Mesenteric fat pad (tissue), 1 donor: ENCODE results near the gene DKKL1. TPM values are rescaled to one million over a fixed set of nuclear protein-coding genes. Genes with fewer than 3 reads are reported as not detected.

Experiments
- DNase-seq: peaks from one replicate; pipeline ENCODE4 v3.0.0-alpha.2; 2020; ENCODE audit warnings: low spot score
- total RNA-seq: library from RNA; stranded (reverse); fragmentation: NEBNext Ultra II Directional; extraction: Animal tissue kit (Norgen Biotek cat#: 25700); gene quantifications from one replicate; pipeline ENCODE4 v1.2.1, GENCODE V29; 2021
- donor health status: DM: yes; HTN: yes; CAD: no.

Gene DKKL1
- total RNA-seq, 1 donor from 2014 or later, result not detected

DNA sequence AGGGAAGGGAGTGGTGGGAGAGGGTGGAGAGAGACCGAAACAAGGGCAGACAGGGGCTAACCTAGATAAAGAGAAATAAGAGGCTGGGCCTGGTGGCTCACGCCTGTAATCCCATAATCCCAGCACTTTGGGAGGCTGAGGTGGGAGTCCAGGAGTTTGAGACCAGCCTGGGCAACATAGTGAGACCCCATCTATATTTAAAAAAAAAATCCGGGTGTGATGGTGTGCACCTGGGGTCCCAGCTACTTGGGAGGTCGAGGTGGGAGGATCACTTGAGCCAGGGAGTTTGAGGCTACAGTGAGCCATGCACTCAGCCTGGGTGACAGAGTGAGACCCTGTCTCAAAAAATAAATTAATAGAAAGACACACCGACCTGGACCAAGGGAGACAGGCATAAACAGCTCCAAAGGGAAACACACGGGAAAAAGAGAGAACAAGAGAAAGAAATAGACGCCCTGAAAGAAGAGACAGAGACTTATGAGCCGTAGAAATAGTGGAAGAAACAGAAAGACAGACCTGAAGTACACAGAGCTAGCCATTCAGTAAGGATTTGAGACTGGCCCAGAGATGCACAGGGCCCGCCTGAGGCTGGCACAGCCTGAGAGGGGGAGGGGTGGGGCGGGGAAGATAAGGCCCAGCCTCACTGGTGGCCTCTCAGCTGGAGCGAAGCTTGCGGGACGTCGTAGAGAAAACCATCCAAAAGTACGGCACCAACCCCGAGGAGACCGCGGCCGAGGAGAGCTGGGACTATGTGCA lies 26.2 kb upstream of the DKKL1 start:
- peak; percentile 22 for DNase-seq

DNA sequence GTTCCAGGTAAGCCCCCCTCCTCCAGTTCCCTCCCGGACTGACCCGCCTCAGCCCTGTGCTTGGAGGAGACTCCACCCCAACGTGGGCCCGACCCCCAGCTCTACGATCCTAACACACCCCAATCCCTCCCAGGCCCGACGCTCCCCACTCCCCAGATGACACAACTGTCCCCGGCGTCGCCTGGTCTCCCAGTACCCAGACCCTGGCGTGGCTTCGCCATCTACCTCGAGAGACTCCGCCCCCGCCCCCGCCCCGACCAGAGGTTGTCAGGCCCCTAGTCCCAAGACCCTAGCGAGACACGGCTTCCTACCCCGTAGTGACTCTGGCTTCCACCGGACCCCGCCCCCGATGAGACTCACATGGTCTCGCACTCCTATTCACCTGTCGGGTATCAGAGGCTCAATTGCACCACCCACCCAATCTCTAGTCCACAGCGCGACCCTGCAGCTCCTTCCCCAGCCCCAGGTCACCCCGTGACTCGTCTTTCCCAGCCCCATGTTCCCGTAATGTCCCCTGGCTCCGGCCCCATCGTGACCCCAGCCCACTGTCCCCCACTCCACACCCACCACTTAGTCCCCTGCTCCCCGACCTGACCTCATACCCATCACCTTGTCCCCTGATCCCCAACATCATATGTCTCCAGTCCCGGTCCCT lies 25.5 kb upstream of the DKKL1 start:
- DNase-seq, result peak; percentile 85

DNA sequence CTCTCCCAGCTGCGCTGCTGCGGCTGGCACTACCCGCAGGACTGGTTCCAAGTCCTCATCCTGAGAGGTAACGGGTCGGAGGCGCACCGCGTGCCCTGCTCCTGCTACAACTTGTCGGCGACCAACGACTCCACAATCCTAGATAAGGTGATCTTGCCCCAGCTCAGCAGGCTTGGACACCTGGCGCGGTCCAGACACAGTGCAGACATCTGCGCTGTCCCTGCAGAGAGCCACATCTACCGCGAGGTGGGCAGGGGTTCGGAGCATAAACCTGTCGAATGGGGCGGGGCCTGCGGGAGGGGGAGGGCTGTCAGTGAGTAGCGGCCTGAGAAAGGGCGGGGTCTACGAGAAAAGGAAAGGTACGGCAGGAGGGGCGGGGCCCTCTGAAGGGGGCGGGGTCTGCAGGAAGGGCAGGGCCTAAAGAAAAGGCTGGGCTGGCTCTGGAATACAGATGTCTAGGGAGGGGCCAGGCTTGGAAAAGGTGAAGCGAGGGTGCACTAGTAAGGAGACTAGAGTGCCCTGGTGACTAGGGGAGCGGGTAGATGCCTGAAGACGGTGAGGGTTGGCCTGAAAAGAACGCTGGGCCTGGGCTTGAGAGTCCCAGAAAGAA lies 24.9 kb upstream of the DKKL1 start:
- peak; percentile 89 for DNase-seq

DNA sequence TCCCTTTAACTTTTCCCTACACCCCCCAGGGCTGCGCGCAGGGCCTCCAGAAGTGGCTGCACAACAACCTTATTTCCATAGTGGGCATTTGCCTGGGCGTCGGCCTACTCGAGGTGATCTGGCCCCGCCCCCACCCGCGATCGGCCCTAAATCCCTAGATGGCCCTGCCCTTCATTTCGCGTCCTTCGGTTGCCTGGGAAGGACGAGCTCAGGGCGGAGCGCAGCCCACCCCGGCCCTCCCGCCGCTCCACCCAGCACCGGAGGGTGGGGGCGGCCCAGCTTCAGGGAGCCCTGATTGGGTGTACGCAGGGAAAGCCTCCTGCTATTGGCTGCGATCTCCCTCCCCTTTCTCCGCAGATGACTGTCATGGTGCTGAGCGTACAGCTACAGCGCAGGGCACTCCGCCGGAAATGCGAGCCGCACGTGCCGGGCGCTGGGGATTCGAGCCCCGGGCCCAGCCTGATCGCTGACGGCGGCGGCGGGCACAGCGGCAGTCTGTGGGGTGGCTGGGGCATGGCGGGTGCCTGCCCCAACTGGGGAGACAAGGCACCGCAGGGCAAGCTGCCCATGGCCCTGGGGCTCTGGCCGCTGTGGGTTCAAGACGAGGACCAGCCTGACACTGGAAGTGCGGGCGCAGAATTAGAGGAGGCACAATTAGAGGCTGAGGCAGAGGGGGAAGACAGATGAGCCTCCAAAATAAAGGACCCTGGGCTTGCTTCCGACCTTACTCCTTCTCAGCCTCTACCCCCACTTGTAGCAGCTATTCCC lies 24.2 kb upstream of the DKKL1 start:
- peak; percentile 92 for DNase-seq

DNA sequence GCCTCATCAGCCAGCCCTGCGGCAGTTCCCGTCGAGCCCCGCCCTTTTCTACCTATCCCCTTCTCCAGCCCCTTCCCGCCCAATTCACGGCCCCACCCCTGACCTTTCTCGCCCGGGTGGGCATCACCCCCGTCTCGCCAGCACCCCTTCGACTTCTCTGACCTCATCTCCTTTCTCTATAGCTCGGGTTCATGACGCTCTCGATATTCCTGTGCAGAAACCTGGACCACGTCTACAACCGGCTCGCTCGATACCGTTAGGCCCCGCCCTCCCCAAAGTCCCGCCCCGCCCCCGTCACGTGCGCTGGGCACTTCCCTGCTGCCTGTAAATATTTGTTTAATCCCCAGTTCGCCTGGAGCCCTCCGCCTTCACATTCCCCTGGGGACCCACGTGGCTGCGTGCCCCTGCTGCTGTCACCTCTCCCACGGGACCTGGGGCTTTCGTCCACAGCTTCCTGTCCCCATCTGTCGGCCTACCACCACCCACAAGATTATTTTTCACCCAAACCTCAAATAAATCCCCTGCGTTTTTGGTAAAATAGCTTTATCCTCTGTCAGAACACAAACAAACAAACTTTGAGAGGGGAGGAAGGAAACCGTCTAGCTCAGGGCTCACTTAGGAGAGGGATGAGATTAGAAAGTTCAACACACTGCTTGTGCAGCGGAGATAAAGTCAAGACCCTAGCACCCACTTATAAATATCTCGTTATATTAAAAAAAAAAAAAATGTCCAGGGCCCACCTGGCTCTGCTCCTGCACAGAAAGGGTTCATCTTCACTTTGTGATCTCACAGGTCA lies 23.4 kb upstream of the DKKL1 start:
- DNase-seq, result peak; percentile 90

DNA sequence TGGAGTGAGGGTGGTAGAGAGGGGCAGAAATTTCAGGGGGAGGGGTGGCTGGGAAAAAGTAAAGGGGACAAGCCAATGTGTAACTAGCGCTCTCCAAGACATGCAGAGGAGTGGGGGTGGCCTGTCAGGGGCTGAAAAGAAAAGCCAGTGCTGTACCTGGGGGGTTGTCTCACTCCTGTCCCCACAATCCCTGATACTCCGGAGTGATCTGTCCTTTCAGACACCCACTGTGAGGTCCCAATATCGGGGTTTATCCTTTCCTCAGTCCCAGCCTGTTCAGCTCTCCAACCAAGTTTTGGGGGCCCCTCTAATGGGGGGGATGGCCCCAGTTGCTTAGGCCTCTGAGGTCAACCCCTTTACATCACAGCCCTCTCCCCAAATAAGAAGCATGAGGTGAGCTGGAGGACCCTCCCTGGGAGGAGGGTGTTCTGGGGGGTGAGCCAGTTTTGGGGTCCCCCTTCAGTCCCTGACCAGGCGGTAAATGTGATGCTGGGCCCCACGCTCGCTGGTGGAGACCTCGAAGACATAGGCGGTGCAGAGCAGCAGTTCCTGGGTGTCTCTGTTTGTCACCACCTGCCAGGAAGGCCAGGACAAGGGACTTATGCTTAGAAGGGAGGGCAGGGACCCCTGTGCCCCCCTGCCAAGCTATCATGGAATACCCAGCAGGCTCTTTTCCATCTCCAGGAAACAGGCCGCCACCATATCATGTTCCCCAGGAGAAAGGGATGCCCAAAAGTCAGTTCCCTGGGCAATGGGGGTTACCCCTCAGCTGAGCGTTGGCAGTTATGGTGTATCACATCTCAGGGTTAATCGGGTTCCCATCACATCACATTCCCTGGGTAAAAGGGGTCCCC lies 22.6 kb upstream of the DKKL1 start:
- peak; percentile 16 for DNase-seq

DNA sequence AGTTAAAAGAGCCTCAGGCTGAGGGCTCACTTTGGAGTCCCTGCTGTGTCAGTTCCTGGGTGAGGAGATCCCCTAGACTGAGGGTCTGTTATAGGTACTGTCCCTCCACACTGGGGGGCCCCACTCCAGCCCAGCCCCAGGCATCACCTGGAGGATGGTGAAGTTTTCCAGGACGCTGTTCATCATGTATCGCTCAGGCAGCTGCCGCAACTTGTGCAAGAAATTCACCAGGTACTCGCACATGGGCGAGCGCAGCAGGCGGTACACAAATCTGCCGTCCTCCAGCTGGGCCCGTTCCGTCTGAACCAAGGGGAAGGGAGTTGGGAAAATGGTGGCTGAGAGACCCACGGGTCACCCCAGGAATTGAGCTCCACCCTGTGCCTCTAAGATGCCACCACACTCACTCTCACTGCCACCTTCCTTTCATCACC lies 21.4 kb upstream of the DKKL1 start:
- no peak for DNase-seq

DNA sequence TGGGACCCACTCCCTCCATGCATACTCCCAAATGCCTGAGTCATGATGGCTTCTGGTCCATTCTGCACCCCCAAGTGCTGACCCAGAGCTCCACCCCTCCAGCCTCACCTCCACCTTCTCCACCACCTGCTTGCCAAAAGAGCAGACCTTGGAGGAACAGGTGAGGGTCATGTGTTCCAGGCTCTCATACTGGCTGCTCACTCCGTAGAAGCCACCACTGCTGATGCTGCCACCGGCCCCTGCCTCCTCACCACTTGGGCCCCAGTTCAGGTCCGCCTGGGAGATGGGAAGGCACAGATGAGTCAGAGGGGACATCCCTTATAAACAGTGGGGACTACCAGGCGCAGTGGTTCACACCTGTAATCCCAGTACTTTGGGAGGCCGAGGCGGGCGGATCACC lies 20.6 kb upstream of the DKKL1 start:
- DNase-seq, result no peak

DNA sequence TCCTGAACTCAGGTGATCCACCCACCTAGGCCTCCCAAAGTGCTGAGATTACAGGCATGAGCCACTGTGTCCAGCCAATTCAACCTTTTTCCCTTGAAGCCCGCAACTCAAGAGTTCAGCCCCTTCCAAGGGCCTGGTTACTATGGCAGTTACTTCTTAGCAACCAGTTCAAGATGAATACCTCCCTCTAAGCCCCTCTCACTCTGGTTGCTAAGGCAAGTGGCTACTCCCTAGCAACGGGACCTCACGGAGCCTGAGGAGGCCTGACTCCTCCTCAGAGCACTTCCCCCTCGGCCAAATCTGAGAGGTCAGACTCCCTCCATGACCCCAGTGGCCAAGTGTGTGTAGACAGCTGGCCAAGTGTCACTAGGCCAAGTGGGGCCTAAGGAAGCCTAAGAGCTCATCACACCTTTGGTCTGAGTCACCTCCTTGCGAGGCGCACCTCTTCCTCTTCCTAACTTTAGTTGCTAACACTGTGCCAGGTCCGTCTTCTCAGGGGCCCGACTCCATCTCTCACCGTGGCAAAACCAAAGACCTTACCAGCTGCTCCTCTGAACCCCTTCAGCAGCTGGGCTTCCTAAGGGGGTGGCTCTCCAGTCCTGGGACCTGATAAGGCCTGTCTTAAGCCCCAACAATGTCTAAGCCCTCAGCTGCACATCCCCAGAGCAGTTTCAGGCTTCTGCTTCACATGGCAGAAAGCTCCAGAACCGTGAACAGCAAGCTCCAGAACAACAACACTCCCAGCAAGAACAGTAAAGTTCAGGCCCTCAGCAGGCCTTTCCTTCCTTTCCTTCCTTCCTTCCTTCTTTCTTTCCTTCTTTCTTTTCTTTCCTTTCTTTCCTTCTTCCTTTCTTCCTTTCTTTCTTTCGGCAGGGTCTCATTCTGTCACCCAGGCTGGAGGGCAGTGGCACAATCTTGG lies 18.9 kb upstream of the DKKL1 start:
- DNase-seq, result no peak

DNA sequence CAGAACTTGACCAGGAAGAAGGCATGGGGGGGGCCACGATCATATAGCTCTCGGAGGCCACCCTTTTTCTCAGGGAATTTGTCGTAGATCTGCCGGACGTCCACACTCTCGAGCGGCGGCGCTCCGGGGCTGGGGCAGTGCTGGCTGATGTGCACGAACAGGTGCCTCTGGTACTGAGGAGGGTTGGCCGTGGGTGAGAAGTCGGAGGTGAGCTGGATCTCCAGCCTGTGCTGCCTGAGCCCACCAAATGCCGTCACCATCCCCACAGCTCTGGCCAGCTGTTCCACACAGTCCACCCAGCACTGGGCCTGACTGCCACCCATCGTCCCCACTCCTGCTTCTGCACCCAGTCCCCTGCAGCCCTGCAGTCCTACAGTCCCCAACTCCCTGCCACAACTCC lies 16.5 kb upstream of the DKKL1 start:
- no peak for DNase-seq

DNA sequence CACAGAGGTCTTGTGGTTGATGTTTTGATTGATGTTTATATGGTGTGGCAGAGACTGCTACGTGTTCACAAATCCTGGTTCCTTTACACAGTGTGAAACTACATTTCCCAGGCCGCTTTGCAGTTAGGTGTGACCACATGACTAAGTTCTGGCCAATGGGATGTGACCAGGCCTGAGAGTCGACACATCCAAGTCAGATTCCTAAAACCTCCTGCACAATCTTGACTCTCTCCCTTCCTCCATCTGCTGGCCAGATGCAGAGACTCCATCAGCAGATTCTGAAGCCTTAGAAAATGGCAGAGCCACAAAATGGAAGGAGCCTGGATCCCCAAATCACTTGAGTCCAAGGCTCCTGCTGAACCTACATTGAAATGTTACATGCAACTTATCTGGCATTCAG lies 15.8 kb upstream of the DKKL1 start:
- no peak for DNase-seq

DNA sequence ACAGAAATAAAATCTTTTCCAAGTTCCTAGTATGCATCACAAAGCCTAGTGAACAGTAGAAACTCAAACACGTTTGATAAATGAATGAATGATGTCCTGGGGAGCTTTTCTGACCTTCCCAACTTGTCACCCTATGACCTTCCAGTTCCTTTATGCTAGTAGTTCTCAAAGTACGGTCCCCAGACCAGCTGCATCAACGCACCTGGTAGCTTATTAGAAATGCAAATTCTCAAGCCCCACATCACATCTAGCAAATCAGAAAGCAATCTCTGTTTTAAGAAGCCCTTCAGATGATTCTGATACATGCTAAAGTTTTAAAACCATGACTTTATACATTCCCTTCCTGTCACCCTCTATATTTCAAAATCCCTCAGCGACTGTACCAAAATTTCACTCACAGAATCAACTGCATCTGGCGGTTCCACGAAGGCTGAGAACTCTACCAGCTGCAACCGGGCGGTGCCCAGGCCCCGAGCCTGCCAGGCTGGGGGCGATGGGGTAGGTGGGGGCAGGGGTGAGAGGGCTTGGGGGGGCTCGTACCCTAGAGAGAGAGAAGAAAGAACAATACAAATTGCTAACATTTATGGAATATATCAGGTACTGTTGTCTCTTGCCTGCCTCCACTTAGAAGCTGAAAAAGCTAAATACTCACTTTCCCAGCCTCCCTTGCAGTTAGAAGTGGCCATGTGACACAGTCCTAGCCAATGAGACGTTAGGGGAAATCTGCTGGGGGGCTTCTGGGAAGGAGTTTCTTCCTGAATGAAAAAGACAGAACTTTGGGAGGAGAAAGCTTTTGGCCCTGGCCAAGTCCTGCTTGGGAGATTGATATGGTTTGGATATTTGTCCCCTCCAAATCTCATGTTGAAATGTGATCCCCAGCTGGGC lies 15.1 kb upstream of the DKKL1 start:
- DNase-seq, result no peak

DNA sequence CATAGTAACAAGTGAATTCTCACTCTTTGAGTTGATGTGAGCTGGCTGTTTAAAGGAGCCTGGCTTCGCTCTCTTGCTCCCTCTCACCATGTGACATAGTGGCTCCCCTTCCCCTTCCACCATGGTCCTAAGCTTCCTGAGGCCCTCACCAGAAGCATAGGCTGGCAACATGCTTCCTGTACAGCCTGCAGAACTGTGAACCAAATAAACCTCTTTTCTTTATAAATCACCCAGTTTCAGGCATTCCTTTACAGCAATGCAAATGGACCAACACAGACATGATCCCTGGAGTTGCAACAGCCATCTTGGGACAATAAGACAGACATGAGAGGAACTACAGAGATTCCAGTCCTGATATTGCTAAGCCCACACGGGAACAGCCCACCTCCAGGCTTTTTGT lies 14.1 kb upstream of the DKKL1 start:
- no peak for DNase-seq

DNA sequence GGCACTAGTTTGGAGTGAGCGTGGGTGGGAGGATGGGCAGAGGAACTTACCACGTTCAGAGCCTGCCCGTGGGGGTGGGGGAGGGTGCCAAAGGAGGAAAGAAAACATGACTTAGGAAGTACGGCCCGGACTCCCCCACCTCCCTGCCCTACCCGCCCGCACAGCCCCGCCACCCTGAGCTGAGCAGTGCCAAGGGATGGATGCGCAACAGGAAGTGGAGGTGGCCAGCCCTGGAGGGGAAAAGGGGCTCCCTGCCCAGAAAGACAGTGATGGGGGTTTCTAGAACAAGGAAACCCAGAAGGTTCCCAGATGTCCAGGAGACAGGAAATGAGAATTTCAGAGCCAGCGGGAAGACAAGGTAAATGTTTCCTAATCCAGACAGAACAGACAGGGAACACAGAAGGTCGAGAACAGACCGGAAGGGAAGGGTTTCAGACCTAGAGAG lies 7.7 kb upstream of the DKKL1 start:
- DNase-seq, result no peak

DNA sequence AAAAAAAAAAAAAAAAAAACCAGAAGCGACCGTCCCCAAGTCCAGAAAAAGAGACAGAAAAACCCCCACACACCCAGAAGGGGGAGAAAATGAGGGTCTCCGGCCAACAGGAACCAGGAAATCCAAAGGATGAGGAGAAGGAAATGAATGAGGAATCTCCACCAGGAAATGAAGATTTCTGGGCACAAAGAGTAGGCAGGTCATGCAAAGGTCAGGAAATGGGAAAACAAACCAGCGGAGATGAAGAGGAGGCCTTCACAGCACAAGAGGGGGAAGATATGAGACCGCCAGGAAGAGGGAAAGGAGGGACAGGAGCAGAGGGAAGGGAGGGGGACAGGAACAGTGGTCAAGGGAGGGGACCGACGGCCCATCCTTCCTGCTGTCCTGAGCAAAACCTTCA lies 7.3 kb upstream of the DKKL1 start:
- no peak for DNase-seq

DNA sequence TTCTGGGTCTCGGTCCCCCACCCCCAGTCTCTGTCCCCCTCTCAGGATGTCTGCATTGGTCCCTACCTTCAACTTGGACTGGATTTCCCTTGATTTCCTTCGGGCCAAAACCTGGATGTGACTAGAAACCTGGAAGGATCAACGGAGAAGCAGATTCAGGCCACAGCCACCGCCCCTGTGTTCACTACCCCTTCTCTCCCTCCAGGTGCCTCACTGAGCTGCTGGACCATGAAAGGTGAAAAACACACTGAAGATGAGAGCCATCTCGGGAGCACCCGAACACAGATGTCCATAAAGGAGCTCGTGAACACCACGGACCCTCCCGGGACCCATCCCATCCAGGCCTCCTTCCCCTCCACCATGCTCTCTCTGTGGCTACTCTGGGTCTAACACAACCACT lies 6.5 kb upstream of the DKKL1 start:
- DNase-seq, result no peak

DNA sequence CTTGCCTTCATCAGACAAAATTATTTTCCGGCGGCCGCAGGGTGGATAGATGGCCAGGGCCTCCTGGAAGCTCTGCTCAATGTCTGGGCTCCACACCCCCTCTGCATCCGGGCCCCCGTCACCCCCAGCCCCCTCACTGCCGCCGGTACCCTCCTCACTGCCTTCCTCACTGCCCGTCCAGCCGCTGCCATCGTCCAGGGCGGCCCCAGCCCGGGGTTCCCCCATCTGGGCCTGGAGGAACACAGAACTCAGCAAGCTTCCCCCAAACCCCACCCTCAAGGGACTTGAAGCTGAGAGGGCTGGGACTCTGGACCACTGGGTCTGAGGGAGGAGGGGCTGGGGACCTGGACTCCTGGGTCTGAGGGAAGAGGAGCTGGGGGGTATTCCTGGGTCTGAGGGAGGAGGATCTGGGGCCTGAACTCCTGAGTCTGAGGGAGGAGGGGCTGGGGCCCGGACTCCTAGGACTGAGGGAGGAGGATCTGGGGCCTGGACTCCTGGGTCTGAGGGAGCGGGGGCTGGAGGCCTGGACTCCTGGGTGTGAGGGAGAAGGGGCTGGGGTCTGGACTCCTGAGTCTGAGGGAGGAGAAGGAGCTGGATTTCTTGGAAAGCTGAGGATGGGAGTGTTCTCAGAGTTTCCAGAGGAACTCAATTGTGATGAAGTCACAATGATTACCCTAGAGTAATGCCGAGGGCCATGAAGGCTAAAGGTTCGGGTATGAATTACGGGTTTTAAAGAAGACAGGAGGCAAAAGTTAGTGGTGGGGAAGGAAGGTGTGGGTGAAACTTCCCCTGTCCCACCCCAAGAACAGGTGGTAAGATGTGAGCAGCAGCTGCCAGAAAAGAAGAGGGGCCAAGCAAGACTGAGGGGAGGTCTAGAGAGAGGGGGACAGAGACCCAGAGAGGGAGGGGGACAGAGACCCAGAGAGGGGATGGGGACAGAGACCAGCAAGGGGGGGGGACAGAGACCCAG lies 3.5 kb upstream of the DKKL1 start:
- no peak for DNase-seq
